Measurements from ENCODE around the gene CTNNBL1. TPM values are rescaled to one million over a fixed set of nuclear protein-coding genes. Genes with fewer than 3 reads are reported as not detected.
"Not testable (repeated sequence)": the region's sequence is repeated elsewhere in the genome, so short reads cannot be mapped to it uniquely, and the experiment has no call there.

Gene CTNNBL1
- total RNA-seq, 1 donor from 2014 or later = 60.0 TPM

GRCh38 chr20:37721751-37722150, 27.9 kb downstream of the CTNNBL1 start:
- Mint-ChIP-seq H3K27me3 (no peaks in the 10 kb centered on the region), H3K4me1 (ENCODE audit: unreplicated experiment) (peaks cover 20% of the 10 kb centered on the region), H3K36me3 (peaks cover 16% of the 10 kb centered on the region), H3K27ac (no peak overlapping the region), H3K4me3 (no peak overlapping the region), H3K9me3 (peaks cover 7% of the 10 kb centered on the region)
- DNase-seq (ENCODE audit: extremely low spot score, unreplicated experiment) = no peak
- no peak for TF ChIP-seq CTCF (conservative IDR thresholded peaks at IDR 0.05)

- not testable (repeated sequence) for H3K27ac Mint-ChIP-seq
- peaks cover 16% of the 10 kb centered on the region for H3K36me3 Mint-ChIP-seq
Observed at GRCh38 chr20:37722312-37722711, 28.5 kb downstream of the CTNNBL1 start.

GRCh38 chr20:37723668-37724067, 29.8 kb downstream of the CTNNBL1 start:
- peaks cover 7% of the 10 kb centered on the region for H3K9me3 Mint-ChIP-seq
- no peak overlapping the region for H3K27ac Mint-ChIP-seq
- peaks cover 37% of the 10 kb centered on the region for H3K4me1 Mint-ChIP-seq (ENCODE audit: unreplicated experiment)
- peaks cover 16% of the 10 kb centered on the region for H3K36me3 Mint-ChIP-seq
- no peak overlapping the region for H3K4me3 Mint-ChIP-seq
- DNase-seq (ENCODE audit: extremely low spot score, unreplicated experiment) = no peak
- no peaks in the 10 kb centered on the region for H3K27me3 Mint-ChIP-seq
- TF ChIP-seq CTCF (conservative IDR thresholded peaks at IDR 0.05) = no peak

More at GRCh38 chr20:37722312-37722711, 28.5 kb downstream of the CTNNBL1 start:
- not testable (repeated sequence) for DNase-seq (ENCODE audit: extremely low spot score, unreplicated experiment); H3K27me3 Mint-ChIP-seq; H3K9me3 Mint-ChIP-seq; H3K4me3 Mint-ChIP-seq
- peaks cover 26% of the 10 kb centered on the region for H3K4me1 Mint-ChIP-seq (ENCODE audit: unreplicated experiment)

- no peak for TF ChIP-seq CTCF (conservative IDR thresholded peaks at IDR 0.05)
- peaks cover 16% of the 10 kb centered on the region for H3K36me3 Mint-ChIP-seq
Observed at GRCh38 chr20:37725165-37725564, 31.3 kb downstream of the CTNNBL1 start.

GRCh38 chr20:37725855-37726254, 32.0 kb downstream of the CTNNBL1 start:
- TF ChIP-seq CTCF (conservative IDR thresholded peaks at IDR 0.05) = no peak
- H3K4me3 Mint-ChIP-seq = no peak overlapping the region
- peaks cover 43% of the 10 kb centered on the region for H3K4me1 Mint-ChIP-seq (ENCODE audit: unreplicated experiment)
- H3K27me3 Mint-ChIP-seq = no peaks in the 10 kb centered on the region
- peaks cover 16% of the 10 kb centered on the region for H3K36me3 Mint-ChIP-seq
- DNase-seq (ENCODE audit: extremely low spot score, unreplicated experiment) = no peak
- H3K27ac Mint-ChIP-seq = no peak overlapping the region
- H3K9me3 Mint-ChIP-seq = peaks cover 7% of the 10 kb centered on the region

More at GRCh38 chr20:37725165-37725564, 31.3 kb downstream of the CTNNBL1 start:
- no peak overlapping the region for H3K4me3 Mint-ChIP-seq
- peaks cover 7% of the 10 kb centered on the region for H3K9me3 Mint-ChIP-seq
- no peak overlapping the region for H3K27ac Mint-ChIP-seq
- no peaks in the 10 kb centered on the region for H3K27me3 Mint-ChIP-seq
- peaks cover 43% of the 10 kb centered on the region for H3K4me1 Mint-ChIP-seq (ENCODE audit: unreplicated experiment)
- no peak for DNase-seq (ENCODE audit: extremely low spot score, unreplicated experiment)

- no peak for DNase-seq (ENCODE audit: extremely low spot score, unreplicated experiment)
- Mint-ChIP-seq H3K27ac (no peak overlapping the region), H3K36me3 (peaks cover 16% of the 10 kb centered on the region), H3K4me1 (ENCODE audit: unreplicated experiment) (peaks cover 44% of the 10 kb centered on the region), H3K4me3 (no peak overlapping the region), H3K27me3 (no peaks in the 10 kb centered on the region), H3K9me3 (peaks cover 7% of the 10 kb centered on the region)
- TF ChIP-seq CTCF (conservative IDR thresholded peaks at IDR 0.05) = no peak
Observed at GRCh38 chr20:37726321-37726720, 32.5 kb downstream of the CTNNBL1 start.

Data from type B pancreatic cell (in vitro differentiated cells).